Fibroblast of lung (primary cell): ENCODE measurements around the gene MTRR.

Experiments used
- CTCF ChIP-seq, 2 donors: IDR thresholded peaks in 1 of 2; conservative IDR thresholded peaks in 1 of 2; 1 replicate in 1 of 2; 2 replicates in 1 of 2; pipeline ENCODE4 v1.5.1; 2011 to 2012; ENCODE audit warnings: low read length in 2 of 2, control low read depth in 1 of 2, inconsistent platforms in 1 of 2, low read depth in 1 of 2, mild to moderate bottlenecking in 1 of 2
- EZH2 ChIP-seq: IDR thresholded peaks from 2 replicates; pipeline ENCODE4 v1.5.1; 2012; ENCODE audit warnings: low read length, control low read depth, mild to moderate bottlenecking; ENCODE audit errors: missing control alignments

GRCh38 chr5:7857361-7857760 lies 11.6 kb upstream of the MTRR start:
- no peak for TF ChIP-seq CTCF (conservative IDR thresholded peaks at IDR 0.05 in 1 of 2, IDR thresholded peaks at IDR 0.05 in 1 of 2; ENCODE audit: low read depth in 1 of 2, low read length in 2 of 2)
- no peak for TF ChIP-seq EZH2
